HG03108 (cell line): ENCODE measurements around the gene ABCG5.

Experiments used
- ATAC-seq: cut with Tn5 transposase; IDR thresholded peaks from one replicate; pipeline ENCODE4 v1.9.1; 2021; ENCODE audit warnings: moderate library complexity; ENCODE audit not compliant: unreplicated experiment

The ABCG5 gene

DNA sequence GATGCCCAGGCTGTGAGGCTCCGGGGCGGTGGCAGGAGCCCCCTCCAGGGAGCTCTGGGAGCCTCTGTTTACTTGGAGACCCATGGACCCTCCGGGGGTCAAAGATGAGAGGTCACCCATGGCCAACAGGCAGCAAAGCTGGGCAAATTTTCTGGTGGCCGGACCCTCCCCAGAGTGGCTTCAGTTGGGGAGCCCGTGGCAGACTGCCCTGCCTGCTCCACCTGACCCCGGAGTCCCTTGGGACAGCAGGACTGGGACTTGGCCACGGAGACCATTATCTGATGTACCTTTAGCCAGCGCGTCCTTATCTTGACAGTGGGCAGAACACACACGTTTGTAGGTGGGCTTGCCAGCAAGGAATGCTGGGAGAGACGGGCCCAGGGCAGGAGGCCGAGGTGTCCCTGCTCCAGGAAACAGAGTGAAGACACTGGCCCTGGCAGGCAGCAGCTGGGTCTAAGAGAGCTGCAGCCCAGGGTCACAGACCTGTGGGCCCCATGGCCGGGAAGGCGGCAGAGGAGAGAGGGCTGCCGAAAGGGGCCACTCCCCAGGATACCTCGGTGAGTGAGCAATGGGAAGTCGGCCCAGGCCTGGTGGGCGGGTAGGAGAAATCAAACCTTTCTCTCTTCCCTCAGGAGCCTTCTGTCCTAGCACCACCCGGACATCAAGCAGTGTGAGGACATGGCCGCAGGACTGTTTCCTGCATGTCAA, at the start of gene ABCG5, which contains the start of gene ABCG8:
Gene ABCG5 (minus strand): TSS at position 280 of the 708 bp plus-strand sequence. CDS start 160 bp downstream, at position 120.
Gene ABCG8 (plus strand): TSS at position 412 of the 708 bp plus-strand sequence. CDS start 83 bp downstream, at position 495.
- ATAC-seq: no peak

DNA sequence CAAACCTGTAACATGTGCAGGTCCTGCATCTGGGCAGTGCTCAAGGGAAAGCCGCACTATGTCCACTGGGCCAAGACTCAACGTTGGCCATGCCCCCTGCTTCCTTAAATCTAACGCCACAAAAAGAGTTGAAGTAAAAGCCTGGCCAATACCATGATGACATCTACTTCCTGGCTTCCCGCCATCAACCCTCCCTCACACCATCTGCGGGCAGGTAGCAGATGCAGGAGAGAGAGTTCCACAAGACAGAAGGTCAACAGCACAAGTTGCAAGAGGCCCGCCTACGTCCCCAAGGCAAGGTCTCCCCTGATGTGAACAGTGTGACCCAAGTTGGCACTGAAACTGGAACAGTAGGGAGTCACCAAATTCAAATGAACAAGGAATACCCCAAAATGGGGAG, 48.5 kb upstream of the ABCG5 start:
- ATAC-seq: no peak

DNA sequence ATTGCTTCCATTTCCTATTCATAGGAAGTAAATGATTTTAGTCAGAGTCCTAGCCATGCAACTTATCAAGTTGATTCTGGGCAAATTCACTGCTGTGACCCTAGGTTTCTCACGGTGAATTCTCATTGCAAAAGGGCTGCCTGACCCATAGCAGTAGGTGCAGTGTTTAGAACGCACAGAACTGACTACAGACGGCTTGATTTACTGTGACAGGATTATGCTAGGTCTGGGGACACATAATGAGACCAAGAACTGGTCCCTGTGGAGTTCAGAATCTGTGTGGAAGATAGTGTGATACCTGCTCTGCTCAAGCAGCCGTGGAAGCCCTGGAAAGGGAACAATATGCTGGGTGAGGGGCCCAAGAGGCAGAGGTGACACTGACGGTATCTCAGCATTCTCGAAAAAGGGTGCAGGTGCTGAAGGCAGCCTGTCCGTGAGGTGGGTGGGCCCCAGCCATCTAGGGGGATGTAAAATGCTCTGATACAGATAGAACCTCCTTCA, 46.5 kb upstream of the ABCG5 start:
- ATAC-seq: no peak

DNA sequence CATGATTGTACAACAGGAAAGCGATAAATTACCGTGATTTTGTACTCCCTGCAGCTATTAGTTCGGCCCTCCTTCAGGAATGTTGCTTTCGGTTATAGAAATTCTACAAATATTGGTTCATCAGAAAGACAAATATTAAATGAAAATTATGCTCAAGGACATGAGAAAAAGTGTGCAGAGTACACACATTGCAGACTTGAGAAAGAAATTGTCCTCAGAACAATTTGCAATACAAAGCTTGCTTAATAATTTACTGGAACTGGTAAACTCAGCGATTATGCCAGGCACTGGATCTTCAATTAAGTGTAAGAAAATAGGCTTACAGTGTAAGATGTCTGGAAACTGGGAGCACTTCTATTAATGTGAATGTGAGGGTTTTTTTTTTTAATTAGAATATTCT, 46.0 kb upstream of the ABCG5 start:
- ATAC-seq: no peak

DNA sequence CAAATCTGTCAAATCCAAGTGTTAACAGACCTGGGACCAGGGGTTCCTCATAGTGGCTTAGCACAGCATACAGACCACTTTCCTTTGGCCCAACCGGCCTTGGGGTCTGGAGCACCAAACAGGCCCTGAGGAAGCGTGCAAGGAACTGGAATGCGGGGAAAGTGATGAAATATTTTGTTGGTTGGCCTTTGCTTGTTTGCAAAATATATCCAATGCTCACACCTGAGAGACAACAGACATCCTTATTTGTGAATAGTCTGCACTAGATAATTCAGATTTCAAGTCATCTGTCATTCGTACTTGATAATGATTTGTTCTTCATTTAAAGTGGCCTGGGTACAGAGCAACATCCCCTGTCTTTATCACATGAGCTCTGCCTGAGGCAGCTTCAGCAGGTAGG, 43.7 kb upstream of the ABCG5 start:
- ATAC-seq: no peak

DNA sequence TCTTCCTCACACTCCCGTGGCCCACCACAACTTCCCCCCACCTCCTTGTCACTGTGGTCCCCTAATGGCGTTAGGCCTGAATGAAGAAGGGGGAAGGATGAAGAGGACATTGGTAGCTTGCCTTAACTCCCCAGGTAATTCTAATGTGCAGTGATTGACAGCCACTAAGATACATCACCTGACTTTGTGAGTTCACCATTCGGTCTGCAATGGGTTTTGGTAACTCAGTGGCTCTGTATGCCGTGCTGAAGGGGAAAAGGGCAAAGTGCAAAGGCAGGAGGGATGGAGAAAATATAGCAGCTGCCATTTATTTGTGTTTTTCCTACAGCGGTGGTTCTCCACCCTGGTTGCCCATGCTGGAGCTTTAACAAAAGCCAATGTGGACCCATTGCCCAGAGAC, 42.3 kb upstream of the ABCG5 start:
- no peak for ATAC-seq

DNA sequence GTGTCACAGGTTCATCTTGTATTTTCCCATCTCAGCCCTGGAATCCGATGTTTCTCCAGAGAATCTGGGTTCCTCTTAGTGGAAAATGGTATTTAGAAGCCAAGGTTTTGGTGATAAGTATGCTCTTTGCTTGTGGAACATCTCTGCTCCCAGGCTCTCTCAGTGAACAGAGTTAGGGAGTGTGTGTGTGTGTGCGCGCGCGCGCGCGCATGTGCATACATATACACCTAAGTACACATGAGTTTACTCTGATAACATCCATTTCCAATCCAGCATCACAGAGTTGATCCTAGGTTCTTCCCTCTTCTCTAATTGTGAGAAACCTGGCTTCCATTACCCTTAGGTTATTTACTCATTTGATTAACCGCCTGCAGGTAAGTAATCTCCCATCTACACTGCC, 41.8 kb upstream of the ABCG5 start:
- no peak for ATAC-seq

DNA sequence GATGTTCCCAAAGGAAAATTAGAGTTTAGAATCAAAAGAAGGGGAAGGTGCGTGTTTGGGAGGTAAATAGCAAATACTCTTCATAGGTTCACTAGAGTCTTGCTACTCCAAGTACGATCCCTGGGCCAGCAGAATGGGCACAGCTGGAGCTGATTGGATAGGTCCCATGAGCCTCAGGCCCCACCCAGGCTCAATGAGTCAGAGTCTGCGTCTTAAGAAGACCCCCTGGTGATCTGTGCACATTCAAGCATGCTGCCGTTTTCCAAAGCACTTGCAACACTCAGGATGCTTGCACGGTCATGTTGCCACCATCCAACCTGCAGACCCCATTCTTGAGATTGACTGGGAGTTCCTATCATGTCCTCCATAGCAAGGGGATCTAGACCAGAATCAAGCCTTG, 40.6 kb upstream of the ABCG5 start:
- no peak for ATAC-seq

DNA sequence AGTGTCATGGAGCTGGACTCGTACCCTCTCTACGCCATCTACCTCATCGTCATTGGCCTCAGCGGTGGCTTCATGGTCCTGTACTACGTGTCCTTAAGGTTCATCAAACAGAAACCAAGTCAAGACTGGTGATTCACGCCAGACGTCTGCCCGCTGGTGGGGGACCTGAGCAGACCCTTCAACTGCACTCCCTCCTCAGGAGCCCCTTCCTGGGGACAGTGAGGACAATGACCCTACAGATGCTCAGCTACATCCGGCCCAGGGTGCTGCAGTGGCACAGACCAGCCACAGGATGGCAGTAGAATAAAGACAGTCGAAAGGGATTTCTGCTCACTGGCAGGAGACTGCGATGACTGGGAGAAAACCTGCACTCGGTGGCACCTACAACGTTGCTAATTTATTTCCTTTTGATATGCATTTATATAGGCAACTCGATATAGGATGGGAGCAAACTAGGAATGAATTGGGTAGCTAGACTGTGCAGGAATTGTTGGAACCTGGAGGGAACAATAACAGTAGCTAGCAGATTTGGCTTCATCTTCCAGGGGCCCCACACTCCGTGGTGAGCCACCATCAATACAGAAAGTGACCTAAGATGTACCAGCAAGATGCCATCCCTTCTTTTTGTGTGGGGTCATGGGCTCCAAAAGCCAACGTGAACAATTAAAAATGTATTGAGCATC, 39.3 kb upstream of the ABCG5 start:
- peak; percentile 64 for ATAC-seq

DNA sequence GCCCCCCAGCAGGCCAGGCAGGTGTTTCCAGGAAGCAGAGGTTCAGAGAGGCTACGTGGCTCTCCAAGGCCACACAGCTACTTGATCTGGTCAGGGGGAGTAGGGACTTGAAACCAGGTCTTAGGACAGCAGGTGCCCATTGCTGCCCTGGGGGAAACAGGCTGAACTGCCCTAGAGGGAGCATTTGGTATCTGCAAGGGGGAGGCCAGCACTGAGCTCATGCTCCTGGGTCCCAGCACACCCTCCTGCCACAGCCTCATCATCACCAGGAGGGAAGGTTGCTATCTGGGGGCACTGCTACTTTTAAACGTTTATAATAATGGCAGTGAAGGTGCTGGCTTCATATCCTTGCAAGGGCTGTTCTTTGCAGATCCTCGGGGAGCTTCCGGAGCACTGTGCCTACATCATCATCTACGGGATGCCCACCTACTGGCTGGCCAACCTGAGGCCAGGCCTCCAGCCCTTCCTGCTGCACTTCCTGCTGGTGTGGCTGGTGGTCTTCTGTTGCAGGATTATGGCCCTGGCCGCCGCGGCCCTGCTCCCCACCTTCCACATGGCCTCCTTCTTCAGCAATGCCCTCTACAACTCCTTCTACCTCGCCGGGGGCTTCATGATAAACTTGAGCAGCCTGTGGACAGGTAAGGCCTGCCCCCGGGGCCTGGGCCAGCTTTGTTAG, 36.3 kb upstream of the ABCG5 start:
- no peak for ATAC-seq

DNA sequence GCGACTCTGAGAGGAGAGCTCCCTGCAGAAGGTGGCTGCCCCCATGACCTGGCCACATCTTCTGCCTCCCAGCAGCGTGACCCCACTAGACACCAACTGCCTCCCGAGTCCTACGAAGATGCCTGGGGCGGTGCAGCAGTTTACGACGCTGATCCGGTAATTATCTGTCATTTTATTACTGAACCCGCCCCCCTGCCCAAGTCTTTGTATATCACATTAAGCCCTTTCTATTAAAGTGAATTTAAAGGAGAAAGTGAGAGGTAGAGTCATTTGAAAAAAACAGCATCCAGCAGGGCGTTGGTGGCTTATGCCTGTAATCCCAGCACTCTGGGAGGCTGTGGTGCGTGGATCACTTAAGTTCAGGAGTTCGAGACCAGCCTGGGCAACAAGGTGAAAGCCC, 33.5 kb upstream of the ABCG5 start:
- ATAC-seq: no peak

DNA sequence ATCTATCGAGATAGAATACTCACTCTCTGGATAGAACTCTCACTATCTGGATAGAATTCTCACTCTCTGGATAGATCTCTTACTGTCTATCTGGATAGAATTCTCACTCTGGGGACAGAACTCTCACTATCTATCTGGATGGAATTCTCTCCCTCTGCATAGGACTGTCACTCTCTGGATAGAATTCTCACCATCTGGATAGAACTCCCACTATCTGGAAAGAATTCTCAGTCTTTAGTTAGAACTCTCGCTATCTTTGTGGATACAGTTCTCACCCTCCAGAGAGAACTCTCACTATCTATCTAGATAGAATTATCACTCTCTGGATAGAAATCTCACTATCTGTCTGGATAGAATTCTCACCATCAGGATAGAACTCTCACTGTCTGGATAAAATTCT, 16.7 kb upstream of the ABCG5 start:
- ATAC-seq: no peak

DNA sequence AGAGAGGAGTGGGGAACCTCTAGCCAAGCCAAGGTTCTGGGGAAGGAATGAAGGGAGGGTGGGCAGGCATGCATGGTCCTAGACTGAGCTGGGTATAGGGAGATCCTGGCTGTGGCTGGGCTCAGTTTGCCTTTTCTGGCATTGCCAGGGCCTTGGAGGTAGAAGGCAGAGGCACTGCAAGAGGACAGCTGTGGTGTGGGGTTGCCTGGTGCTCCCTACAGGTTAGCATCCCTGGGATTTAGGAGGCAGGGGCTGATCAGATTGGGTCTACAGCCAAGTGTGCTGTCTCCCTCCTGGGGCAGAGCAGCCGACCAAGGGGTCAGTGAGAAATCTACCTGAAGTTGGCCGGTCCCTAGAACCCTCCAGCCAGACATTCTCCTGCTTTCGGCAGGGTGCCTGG, 16.0 kb upstream of the ABCG5 start:
- no peak for ATAC-seq

DNA sequence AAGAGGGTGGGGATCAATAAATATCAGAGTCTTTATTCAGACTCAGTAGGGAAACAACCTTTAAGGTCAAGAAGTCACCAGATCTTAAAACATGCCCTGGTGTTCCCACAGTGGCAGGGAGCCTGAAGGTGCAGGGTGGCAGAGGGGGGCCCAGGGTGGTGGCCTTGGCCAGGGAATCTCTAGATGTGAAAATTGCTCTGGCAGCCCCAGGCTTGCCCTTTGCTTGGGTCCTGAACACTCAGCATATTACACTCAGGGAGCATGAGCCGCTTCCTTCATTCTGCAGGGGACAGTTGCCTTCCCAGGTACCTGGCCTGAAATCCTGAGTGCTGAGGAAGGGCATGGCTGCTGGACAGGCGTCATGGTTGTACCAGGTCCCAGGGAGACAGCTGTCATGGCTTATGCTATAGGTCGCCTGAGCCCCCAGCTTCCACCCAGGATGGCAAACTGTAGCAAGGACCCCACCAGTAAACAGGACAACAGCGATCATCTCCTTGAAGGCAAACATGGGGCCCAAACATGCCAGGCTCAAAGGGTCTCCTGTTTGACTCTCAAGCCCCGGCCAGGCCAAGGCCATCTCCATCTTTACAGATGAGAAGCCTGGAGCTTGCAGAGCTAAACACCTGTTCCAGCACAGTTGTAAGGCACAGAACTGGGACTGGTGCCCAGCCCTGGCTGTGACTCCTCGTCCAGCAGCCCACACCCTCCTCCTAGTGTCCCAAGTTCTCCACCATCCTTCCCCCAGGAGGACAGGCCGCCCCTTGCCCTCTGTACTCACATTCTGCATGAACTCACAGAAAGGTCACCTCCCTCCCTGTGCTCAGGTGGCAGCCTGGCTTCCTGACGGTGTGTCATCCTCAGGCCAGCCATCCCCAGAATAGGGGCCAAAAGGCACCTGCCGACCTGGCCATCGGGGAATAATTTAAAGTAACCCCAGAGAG, 14.8 kb upstream of the ABCG5 start:
- ATAC-seq: no peak

DNA sequence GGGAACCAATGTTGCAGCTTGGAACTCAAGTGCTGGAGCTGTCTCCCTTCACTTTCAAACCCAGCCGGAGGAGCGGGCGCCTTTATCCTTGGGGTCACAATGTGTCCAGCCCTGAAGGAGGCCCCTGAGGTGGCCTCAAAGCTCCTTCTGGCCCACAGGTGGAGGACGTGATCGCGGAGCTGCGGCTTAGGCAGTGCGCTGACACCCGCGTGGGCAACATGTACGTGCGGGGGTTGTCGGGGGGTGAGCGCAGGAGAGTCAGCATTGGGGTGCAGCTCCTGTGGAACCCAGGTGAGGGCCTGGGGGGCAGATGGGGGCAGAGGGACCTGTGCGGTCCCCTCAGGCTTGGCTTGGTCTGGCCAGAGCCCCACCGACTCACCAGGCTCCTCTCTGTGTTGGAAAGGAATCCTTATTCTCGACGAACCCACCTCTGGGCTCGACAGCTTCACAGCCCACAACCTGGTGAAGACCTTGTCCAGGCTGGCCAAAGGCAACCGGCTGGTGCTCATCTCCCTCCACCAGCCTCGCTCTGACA, 13.6 kb upstream of the ABCG5 start:
- no peak for ATAC-seq

DNA sequence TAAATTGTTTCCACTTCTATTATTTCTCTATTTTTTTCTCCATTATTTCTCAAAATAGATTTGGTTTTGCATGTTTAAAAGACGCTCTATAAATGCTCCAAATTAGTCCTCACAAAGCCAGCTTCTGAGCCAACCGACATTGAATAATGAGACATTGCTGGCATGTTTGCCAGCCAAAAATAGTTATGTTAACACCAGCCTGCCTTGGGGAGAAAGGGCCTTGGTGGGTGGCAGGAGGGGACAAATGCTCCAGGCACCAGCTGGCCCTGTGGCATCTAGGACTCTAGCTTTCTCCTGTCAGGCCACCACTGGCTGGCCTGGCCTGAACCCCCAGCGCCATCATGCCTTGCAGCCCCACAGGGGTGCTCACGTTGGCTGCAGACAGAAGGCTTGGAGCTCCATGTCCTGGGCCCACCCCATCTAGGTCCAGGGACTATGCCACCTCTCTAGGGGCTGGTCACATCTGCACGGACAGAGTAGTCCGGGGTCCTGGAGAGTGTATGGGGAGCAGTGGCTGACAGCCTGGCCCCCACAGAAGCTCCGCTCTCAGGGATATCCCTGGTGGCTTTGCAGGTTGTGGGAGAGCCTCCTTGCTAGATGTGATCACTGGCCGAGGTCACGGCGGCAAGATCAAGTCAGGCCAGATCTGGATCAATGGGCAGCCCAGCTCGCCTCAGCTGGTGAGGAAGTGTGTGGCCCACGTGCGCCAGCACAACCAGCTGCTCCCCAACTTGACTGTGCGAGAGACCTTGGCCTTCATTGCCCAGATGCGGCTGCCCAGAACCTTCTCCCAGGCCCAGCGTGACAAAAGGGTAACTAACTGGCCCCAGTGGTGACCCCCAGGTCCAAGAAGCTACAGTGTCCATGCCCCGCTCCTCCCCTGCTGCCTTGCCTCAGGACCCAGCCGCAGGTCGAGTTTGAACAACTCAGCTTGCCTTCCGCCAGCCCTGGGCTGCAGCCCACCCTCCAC, 12.7 kb upstream of the ABCG5 start:
- no peak for ATAC-seq

DNA sequence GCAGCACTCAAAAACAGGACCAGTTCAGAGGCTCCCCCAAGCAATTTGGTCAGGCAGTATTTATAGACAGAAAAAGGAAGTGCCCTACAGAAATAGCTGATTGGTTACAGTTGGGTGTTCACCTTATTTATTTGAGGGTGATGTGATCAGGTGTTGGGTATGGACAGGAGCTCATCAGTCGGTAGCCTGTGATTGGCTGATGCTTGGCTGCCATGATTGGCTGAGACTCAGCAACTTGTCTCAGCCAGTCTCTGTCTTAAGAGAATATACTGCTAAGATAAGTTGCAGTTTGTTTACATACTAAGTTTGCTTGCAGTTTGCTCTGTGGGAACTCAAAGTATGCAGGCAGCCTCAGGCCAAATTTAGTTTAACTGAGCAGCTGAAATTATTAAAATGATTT, 9.6 kb upstream of the ABCG5 start:
- no peak for ATAC-seq

DNA sequence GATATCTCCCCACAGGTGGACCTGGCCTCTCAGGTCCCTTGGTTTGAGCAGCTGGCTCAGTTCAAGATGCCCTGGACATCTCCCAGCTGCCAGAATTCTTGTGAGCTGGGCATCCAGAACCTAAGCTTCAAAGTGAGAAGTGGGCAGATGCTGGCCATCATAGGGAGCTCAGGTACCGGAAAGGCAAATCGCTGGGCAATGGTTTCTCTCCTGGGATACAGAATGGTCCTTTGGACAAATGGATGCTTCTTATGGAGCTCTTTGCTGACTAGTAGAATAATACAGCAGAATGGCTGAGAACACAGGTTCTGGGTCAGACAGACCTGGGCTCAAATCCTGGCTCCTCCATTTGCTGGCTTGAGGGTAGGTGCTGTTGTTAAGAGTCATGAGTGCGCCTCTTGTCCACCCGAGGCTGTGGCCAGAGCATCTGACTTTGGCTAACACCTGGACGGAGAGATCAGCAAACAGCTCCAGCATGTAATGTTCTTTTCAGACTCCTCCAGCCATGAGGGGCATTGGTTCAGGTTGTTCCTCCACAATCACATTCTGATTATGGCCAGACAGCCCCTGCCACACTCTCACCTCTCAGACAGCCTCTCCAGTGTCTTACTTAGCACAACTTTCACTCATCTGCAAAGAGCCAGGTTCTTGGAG, 7.6 kb upstream of the ABCG5 start:
- no peak for ATAC-seq

DNA sequence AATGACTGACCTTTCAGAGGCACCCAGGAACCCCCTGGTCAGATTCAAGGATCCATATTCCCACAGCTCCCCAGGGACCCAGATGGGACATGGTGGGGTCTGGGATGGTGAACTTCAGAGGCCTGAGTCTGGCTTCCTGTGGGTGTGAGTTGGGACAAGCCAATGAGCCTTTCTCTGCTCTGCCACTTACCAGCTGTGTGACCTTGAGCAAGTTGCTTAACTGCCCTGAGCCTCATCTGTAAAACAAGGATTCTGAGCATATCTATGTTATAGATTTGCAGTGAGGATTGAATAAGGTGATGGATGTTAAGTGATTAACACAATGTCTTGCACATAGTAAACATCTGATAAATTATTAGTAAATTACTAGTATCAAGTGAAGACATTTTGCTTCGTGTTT, 6.5 kb upstream of the ABCG5 start:
- no peak for ATAC-seq
